Fibroblast of lung (primary cell): ENCODE results near the gene LCLAT1. TPM values are rescaled to one million over a fixed set of nuclear protein-coding genes. Genes with fewer than 3 reads are reported as not detected.

ENCODE experiments used
- DNase-seq, 2 donors: peaks; one replicate each; pipeline versions ENCODE4 v3.0.0 to v3.0.0-alpha.2; 2010; ENCODE audit warnings: low read depth in 2 of 2
- H2AFZ ChIP-seq: 2 replicates; pipeline ENCODE4 v1.5.1; 2012; ENCODE audit warnings: low read length, control low read depth, inconsistent platforms
- H3K27ac ChIP-seq: 2 replicates; pipeline ENCODE4 v1.5.1; 2011; ENCODE audit warnings: low read length, control low read depth; ENCODE audit not compliant: insufficient read depth
- H3K27me3 ChIP-seq: 2 replicates; pipeline ENCODE4 v1.5.1; 2011; ENCODE audit warnings: mild to moderate bottlenecking, low read length; ENCODE audit not compliant: control insufficient read depth, insufficient read depth
- H3K36me3 ChIP-seq: 2 replicates; pipeline ENCODE4 v1.5.1; 2011; ENCODE audit warnings: low read length; ENCODE audit not compliant: control insufficient read depth, insufficient read depth
- H3K4me1 ChIP-seq: 2 replicates; pipeline ENCODE4 v1.5.1; 2011; ENCODE audit warnings: low read length; ENCODE audit not compliant: control insufficient read depth, insufficient read depth; ENCODE audit errors: extremely low read depth
- H3K4me2 ChIP-seq: 2 replicates; pipeline ENCODE4 v1.5.1; 2011; ENCODE audit warnings: low read length, control low read depth; ENCODE audit not compliant: insufficient read depth; ENCODE audit errors: extremely low read depth
- H3K4me3 ChIP-seq, 4 experiments: fragments of 200-600 bp in 1 of 4; sonication (generic) in 1 of 4; replicated peaks in 1 of 4; 2 replicates each; pipeline ENCODE4 v1.5.1; 2011 to 2016; ENCODE audit warnings: low read length in 4 of 4, low read depth in 3 of 4, mild to moderate bottlenecking in 3 of 4, control low read depth in 2 of 4, inconsistent platforms in 1 of 4, mixed read lengths in 1 of 4; ENCODE audit not compliant: insufficient read depth in 1 of 4; ENCODE audit errors: control extremely low read depth in 1 of 4
- H3K79me2 ChIP-seq: 2 replicates; pipeline ENCODE4 v1.5.1; 2012; ENCODE audit warnings: mild to moderate bottlenecking, low read length, inconsistent platforms; ENCODE audit not compliant: control insufficient read depth, insufficient read depth
- H3K9ac ChIP-seq: 2 replicates; pipeline ENCODE4 v1.5.1; 2011; ENCODE audit warnings: mild to moderate bottlenecking, low read length, control low read depth; ENCODE audit not compliant: insufficient read depth
- H3K9me3 ChIP-seq: 2 replicates; pipeline ENCODE4 v1.5.1; 2012; ENCODE audit warnings: low read depth, low read length; ENCODE audit not compliant: control insufficient read depth, insufficient read depth
- H4K20me1 ChIP-seq: 2 replicates; pipeline ENCODE4 v1.5.1; 2011; ENCODE audit warnings: low read length; ENCODE audit not compliant: control insufficient read depth, insufficient read depth; ENCODE audit errors: extremely low read depth
- CTCF ChIP-seq, 2 donors: IDR thresholded peaks in 1 of 2; conservative IDR thresholded peaks in 1 of 2; 1 replicate in 1 of 2; 2 replicates in 1 of 2; pipeline ENCODE4 v1.5.1; 2011 to 2012; ENCODE audit warnings: low read length in 2 of 2, control low read depth in 1 of 2, inconsistent platforms in 1 of 2, low read depth in 1 of 2, mild to moderate bottlenecking in 1 of 2
- EZH2 ChIP-seq: IDR thresholded peaks from 2 replicates; pipeline ENCODE4 v1.5.1; 2012; ENCODE audit warnings: low read length, control low read depth, mild to moderate bottlenecking; ENCODE audit errors: missing control alignments
- polyA plus RNA-seq, 2 donors: library from polyadenylated mRNA; depleted of rRNA in 1 of 2; stranded (reverse) in 1 of 2; unstranded in 1 of 2; fragments of >200 nt; gene quantifications; 2 replicates each; pipeline ENCODE4 v1.2.1, GENCODE V29; 2011 to 2012; ENCODE audit warnings: missing spikeins in 1 of 2
- total RNA-seq: library from RNA; depleted of rRNA; stranded (reverse); fragments of >200 nt; gene quantifications from 2 replicates; pipeline ENCODE4 v1.2.1, GENCODE V29; 2014

Gene LCLAT1
- total and polyA plus RNA-seq, 2 donors (not counting 1 experiment from before 2014, with no cell fraction given): 43.3 to 45.9 TPM

GRCh38 chr2:30412684-30413570 lies 34.1 kb upstream of the LCLAT1 start:
- Histone ChIP-seq H3K4me1 (peaks cover 39% of the 10 kb centered on the region), H3K27me3 (no peaks in the 10 kb centered on the region), H3K9me3 (no peaks in the 10 kb centered on the region), H3K4me3 (no peak overlapping the region), H3K36me3 (no peaks in the 10 kb centered on the region), H2AFZ (no peak overlapping the region), H3K9ac (no peak overlapping the region), H4K20me1 (no peaks in the 10 kb centered on the region), H3K27ac (no peak overlapping the region), H3K79me2 (no peaks in the 10 kb centered on the region), H3K4me2 (no peak overlapping the region)
- DNase-seq: no peak
- no peak for TF ChIP-seq EZH2
- TF ChIP-seq CTCF (conservative IDR thresholded peaks at IDR 0.05 in 1 of 2, IDR thresholded peaks at IDR 0.05 in 1 of 2; ENCODE audit: low read depth in 1 of 2, low read length in 2 of 2): no peak

- no peaks in the 10 kb centered on the region for H4K20me1 ChIP-seq
- no peak overlapping the region for H3K27ac ChIP-seq
- H3K4me2 ChIP-seq: no peak overlapping the region
- H3K4me3 ChIP-seq: no peak overlapping the region
- H3K9ac ChIP-seq: no peak overlapping the region
- H3K27me3 ChIP-seq: no peaks in the 10 kb centered on the region
- no peaks in the 10 kb centered on the region for H3K9me3 ChIP-seq
- H2AFZ ChIP-seq: no peak overlapping the region
- DNase-seq: peak in 1 of 2 donors; percentile 58
- no peaks in the 10 kb centered on the region for H3K36me3 ChIP-seq
- H3K4me1 ChIP-seq: peaks cover 27% of the 10 kb centered on the region
- H3K79me2 ChIP-seq: no peaks in the 10 kb centered on the region
- no peak for TF ChIP-seq CTCF (conservative IDR thresholded peaks at IDR 0.05 in 1 of 2, IDR thresholded peaks at IDR 0.05 in 1 of 2; ENCODE audit: low read depth in 1 of 2, low read length in 2 of 2)
- TF ChIP-seq EZH2: no peak
Observed at GRCh38 chr2:30414961-30415360, 32.1 kb upstream of the LCLAT1 start.

DNA sequence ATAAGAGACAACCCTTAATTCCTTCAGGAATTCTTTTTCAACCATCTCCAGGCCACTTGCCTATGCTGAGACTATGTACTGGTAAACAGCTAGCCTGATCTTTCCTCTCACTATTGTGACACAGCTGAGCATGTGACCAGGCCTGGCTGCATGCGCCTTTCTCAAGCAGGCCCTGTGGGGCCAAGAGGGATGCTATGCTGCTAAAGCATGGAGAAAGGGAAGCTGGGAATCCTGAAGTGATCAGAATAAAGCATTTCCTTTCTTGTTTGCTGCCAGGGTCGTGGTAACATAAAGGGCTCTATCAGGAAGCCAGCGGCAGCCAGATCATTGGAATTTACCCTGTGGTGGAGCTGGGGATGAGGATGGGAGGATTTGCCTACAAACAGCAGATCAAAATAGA lies 29.8 kb upstream of the LCLAT1 start:
- Histone ChIP-seq H3K9me3 (no peaks in the 10 kb centered on the region), H3K27me3 (no peaks in the 10 kb centered on the region), H3K4me3 (no peak overlapping the region), H3K4me2 (no peak overlapping the region), H3K9ac (no peak overlapping the region), H3K27ac (peak overlapping the region; percentile 49), H3K4me1 (peaks cover 21% of the 10 kb centered on the region), H3K36me3 (no peaks in the 10 kb centered on the region), H3K79me2 (no peaks in the 10 kb centered on the region), H4K20me1 (no peaks in the 10 kb centered on the region), H2AFZ (peak overlapping the region; percentile 65)
- DNase-seq: peak in 1 of 2 donors; percentile 73
- no peak for TF ChIP-seq EZH2
- no peak for TF ChIP-seq CTCF (conservative IDR thresholded peaks at IDR 0.05 in 1 of 2, IDR thresholded peaks at IDR 0.05 in 1 of 2; ENCODE audit: low read depth in 1 of 2, low read length in 2 of 2)
